Peyer's patch (tissue), 4 donors: Measurements from ENCODE around the gene HSPA8. TPM values are rescaled to one million over a fixed set of nuclear protein-coding genes. Genes with fewer than 3 reads are reported as not detected.
A peak's percentile ranks its signal among the peaks of the same experiment; 100 is the strongest.

Source experiments
- DNase-seq, 3 donors: peaks; one replicate each; pipeline ENCODE4 v3.0.0-alpha.2; 2017 to 2019
- H3K27ac ChIP-seq, 4 donors: fragments of 200-600 bp; sonication (generic); one replicate each; pipeline ENCODE4 v1.5.1; 2016 to 2019
- H3K27me3 ChIP-seq, 2 donors: fragments of 200-600 bp; sonication (generic); one replicate each; pipeline ENCODE4 v1.5.1; 2019
- H3K36me3 ChIP-seq, 3 donors: fragments of 200-600 bp; sonication (generic); one replicate each; pipeline ENCODE4 v1.5.1; 2016 to 2019
- H3K4me1 ChIP-seq, 4 donors: fragments of 200-600 bp; sonication (generic); one replicate each; pipeline ENCODE4 v1.5.1; 2016 to 2019
- H3K4me3 ChIP-seq, 4 donors: fragments of 200-600 bp; sonication (generic); 1 replicate in 3 of 4; 2 replicates in 1 of 4; pipeline ENCODE4 v1.5.1; 2016 to 2019; ENCODE audit warnings: mild to moderate bottlenecking in 1 of 4
- H3K9me3 ChIP-seq, 4 donors: fragments of 200-600 bp; sonication (generic); one replicate each; pipeline ENCODE4 v1.5.1; 2016 to 2019; ENCODE audit warnings: mild to moderate bottlenecking in 1 of 4
- POLR2A ChIP-seq, 2 donors: fragments of 450-650 bp; IDR thresholded peaks; one replicate each; pipeline ENCODE4 v1.5.1; 2017; ENCODE audit warnings: antibody characterized with exemption in 2 of 2, mild to moderate bottlenecking in 2 of 2, moderate library complexity in 2 of 2
- total RNA-seq, 4 donors: library from RNA; depleted of rRNA; stranded (reverse); fragments of >200 nt; gene quantifications; one replicate each; pipeline ENCODE4 v1.1.0, GENCODE V29; 2016
- TF ChIP-seq, protein P1 (sequence below), 6 experiments: fragments of 450-650 bp in 4 of 6; fragments of 200-600 bp in 2 of 6; sonication (generic) in 1 of 6; IDR thresholded peaks; one replicate each; pipeline ENCODE4 v1.5.1; 2017 to 2019; ENCODE audit warnings: antibody characterized with exemption in 6 of 6, mild to moderate bottlenecking in 3 of 6, moderate library complexity in 1 of 6

HSPA8 gene
- total RNA-seq, 4 donors from 2014 or later = 459 to 1,091 (median 728) TPM

DNA sequence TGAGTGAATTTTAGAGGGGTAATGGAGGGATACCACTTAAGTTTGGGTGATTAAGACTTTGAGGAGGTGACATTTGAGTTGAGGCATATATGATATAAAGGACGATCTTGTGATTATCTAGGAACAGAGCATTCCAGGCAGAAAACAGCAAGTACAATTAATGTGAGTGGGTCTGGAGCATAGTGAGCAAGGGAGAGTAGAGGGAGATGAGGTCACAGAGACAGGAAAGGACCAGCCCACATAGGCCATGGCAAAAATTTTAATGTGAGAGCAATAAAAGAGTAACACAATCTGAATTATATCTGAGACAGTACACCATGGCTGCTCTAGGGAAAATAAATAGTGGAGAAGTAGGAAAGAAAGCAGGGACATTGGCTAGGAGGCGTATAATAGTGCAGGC is 14.5 kb upstream of the HSPA8 start:
- Histone ChIP-seq H3K4me3 (no peak overlapping the region), H3K9me3 (no peaks in the 10 kb centered on the region), H3K27ac (no peak overlapping the region), H3K27me3 (no peaks in the 10 kb centered on the region), H3K4me1 (no peaks in the 10 kb centered on the region), H3K36me3 (no peaks in the 10 kb centered on the region)
- no peak for DNase-seq
- TF ChIP-seq, protein P1, sequence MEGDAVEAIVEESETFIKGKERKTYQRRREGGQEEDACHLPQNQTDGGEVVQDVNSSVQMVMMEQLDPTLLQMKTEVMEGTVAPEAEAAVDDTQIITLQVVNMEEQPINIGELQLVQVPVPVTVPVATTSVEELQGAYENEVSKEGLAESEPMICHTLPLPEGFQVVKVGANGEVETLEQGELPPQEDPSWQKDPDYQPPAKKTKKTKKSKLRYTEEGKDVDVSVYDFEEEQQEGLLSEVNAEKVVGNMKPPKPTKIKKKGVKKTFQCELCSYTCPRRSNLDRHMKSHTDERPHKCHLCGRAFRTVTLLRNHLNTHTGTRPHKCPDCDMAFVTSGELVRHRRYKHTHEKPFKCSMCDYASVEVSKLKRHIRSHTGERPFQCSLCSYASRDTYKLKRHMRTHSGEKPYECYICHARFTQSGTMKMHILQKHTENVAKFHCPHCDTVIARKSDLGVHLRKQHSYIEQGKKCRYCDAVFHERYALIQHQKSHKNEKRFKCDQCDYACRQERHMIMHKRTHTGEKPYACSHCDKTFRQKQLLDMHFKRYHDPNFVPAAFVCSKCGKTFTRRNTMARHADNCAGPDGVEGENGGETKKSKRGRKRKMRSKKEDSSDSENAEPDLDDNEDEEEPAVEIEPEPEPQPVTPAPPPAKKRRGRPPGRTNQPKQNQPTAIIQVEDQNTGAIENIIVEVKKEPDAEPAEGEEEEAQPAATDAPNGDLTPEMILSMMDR (IDR thresholded peaks at IDR 0.05) = no peak
- no peak for TF ChIP-seq POLR2A (IDR thresholded peaks at IDR 0.05)

DNA sequence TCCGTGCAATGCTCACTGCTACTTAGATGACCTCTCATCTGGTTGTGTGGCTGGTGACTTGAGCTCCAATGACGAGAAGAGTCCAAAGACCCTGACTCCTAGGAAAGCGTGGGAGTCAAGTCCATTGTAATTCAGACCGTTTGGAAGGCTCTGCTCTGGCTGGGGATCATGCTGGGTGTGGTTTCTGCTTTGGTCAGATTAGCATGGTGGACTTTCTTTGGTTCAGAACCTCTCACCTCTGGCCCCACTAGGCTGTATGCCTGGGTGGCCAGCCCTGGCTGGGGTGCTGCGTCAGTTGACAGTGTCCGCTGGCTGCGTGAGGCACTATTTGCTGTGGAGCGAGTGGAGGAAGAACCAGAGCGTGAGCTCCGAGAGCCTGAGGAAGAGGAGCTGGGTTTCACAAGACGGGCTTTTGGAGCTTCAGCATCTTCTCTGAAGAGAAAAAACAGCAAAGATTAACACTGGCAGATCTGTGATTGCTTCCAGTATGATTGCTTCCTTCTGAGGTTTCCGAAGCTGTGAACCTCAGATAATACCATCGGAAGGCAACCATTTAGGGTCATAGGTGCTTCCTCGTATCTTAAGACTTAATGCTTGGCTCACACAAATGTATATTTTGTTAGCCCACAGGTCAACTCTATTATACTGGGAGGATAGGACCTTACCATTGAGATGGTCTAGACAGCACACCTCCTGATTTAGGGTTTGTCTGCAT is 11.6 kb upstream of the HSPA8 start:
- H3K36me3 ChIP-seq = no peaks in the 10 kb centered on the region
- no peak overlapping the region for H3K27ac ChIP-seq
- TF ChIP-seq POLR2A (IDR thresholded peaks at IDR 0.05) = no peak
- TF ChIP-seq, protein P1 (IDR thresholded peaks at IDR 0.05) = no peak
- DNase-seq = peak in 1 of 3 donors; percentile 31
- no peak overlapping the region for H3K4me3 ChIP-seq
- H3K9me3 ChIP-seq = no peaks in the 10 kb centered on the region
- peaks cover 0 to 9% (median 3%) of the 10 kb centered on the region in 4 donors for H3K4me1 ChIP-seq
- no peaks in the 10 kb centered on the region for H3K27me3 ChIP-seq

DNA sequence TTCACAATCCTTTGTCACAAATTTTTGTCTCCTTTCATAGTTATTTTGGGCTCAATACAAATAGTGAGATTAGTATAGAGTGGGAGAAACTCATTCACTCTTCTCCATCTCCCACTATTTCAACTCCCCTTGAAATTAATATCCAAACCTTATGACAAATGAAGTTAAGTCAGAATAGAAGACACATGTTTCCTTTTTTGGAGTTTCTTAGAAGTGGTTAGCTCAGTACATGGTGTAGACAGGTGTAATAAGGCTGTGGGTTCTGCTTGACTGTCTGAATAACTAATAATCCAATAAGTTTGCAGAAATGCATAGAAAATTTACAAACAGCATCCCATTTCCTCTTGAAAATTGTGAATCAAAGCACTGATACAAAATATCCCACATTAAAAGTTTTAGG is 10.8 kb upstream of the HSPA8 start:
- peaks cover 0 to 9% (median 3%) of the 10 kb centered on the region in 4 donors for H3K4me1 ChIP-seq
- no peaks in the 10 kb centered on the region for H3K27me3 ChIP-seq
- DNase-seq = no peak
- no peaks in the 10 kb centered on the region for H3K9me3 ChIP-seq
- no peak overlapping the region for H3K27ac ChIP-seq
- no peaks in the 10 kb centered on the region for H3K36me3 ChIP-seq
- no peak for TF ChIP-seq POLR2A (IDR thresholded peaks at IDR 0.05)
- TF ChIP-seq, protein P1 (IDR thresholded peaks at IDR 0.05) = no peak
- no peak overlapping the region for H3K4me3 ChIP-seq

DNA sequence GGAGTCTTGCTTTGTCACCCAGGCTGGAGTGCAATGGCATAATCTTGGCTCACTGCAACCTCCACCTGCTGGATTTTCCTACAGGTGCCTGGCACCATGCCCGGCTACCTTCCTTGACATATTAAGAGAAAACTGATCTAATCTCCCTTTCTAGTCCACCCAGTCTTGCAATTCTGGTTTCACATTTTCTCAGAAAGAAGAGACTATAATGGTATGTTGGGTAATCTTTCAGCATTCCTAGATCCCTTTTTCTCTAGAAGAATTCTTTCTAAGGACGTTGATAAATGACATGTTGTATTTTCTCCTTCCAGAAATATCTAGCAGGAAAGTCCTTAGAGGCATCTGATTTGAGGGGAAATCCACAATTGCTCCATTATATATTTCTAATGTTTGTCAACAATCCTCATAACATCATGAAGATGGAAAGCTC is 10.4 kb upstream of the HSPA8 start:
- DNase-seq = peak in 1 of 3 donors; percentile 43
- Histone ChIP-seq H3K9me3 (no peaks in the 10 kb centered on the region), H3K36me3 (no peaks in the 10 kb centered on the region), H3K4me3 (no peak overlapping the region), H3K27me3 (no peaks in the 10 kb centered on the region), H3K4me1 (peaks cover 0 to 9% (median 3%) of the 10 kb centered on the region in 4 donors), H3K27ac (no peak overlapping the region)
- TF ChIP-seq, protein P1 (IDR thresholded peaks at IDR 0.05) = no peak
- TF ChIP-seq POLR2A (IDR thresholded peaks at IDR 0.05) = no peak

DNA sequence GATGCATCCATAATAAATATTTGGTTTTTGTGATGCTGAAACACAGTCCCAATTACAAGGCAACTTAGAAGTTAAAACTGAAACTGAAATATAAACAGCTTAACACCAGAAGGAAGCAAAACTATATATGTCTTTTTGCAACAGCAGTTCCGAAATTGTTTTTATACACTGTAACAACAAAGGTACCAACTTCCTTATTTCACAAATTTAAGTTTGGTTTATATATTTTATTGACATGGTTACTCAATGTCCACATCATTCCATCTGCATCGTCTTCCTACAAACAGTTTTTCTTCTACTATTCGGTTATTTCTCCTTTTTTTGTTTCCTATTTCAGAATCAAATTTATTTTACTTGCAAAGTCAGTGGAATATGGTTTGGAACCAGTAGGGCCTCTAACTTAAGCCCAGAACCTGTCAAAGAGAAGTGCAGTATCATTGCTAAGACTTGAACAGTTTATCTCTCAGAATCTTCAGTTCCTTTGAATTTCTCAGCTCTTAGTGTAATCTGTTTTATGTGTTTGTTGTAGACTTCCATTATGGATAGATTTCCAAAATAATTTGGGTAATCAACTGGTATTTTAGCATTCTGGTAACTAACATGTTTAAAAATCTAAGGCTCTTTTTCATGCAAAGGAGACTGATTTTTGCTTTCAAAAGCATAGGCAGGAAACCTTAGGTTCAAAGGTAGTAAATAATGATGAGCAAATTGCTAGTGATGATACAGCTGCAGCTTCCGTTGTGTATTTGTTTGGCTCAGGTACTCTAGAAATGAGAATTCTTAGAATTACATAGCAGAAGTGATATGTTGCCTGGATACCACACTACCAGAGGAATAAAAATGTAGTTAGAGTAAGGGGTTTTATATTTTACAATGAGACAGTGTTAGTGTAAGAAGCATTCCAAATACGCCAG is 8.2 kb upstream of the HSPA8 start:
- Histone ChIP-seq H3K4me3 (peak overlapping the region; percentile 8 to 26 (median 14)), H3K27ac (peak overlapping the region; percentile 69 to 78 (median 74)), H3K27me3 (no peaks in the 10 kb centered on the region), H3K4me1 (peaks cover 0 to 9% (median 5%) of the 10 kb centered on the region in 4 donors), H3K36me3 (no peaks in the 10 kb centered on the region), H3K9me3 (no peaks in the 10 kb centered on the region)
- DNase-seq = peak in 1 of 3 donors; percentile 13
- no peak for TF ChIP-seq POLR2A (IDR thresholded peaks at IDR 0.05)
- TF ChIP-seq, protein P1 (IDR thresholded peaks at IDR 0.05) = no peak
